Neural crest cell (in vitro differentiated cells): ENCODE data around the gene PRKRA. TPM values are rescaled to one million over a fixed set of nuclear protein-coding genes. Genes with fewer than 3 reads are reported as not detected.

ENCODE experiments used
- DNase-seq: peaks from one replicate; pipeline ENCODE4 v3.0.0; 2021; ENCODE audit warnings: low read depth, mixed read lengths, low spot score
- H3K27ac Mint-ChIP-seq: one replicate; pipeline ENCODE4 v1.8.0; 2021; ENCODE audit warnings: mild to moderate bottlenecking, mixed read lengths; ENCODE audit not compliant: unreplicated experiment
- H3K27me3 Mint-ChIP-seq: 2 replicates; pipeline ENCODE4 v1.8.0; 2021; ENCODE audit warnings: low read depth, mild to moderate bottlenecking, mixed read lengths
- H3K36me3 Mint-ChIP-seq: 2 replicates; pipeline ENCODE4 v1.8.0; 2021; ENCODE audit warnings: low read depth, mild to moderate bottlenecking, mixed read lengths
- H3K4me1 Mint-ChIP-seq: 2 replicates; pipeline ENCODE4 v1.8.0; 2021; ENCODE audit warnings: mixed read lengths
- H3K4me3 Mint-ChIP-seq: one replicate; pipeline ENCODE4 v1.8.0; 2021; ENCODE audit warnings: mild to moderate bottlenecking, mixed read lengths
- H3K9me3 Mint-ChIP-seq: 2 replicates; pipeline ENCODE4 v1.8.0; 2021; ENCODE audit warnings: mixed read lengths
- CTCF ChIP-seq: fragments of 200-600 bp; sonication (generic); conservative IDR thresholded peaks from 2 replicates; pipeline ENCODE4 v1.5.0; 2021; ENCODE audit warnings: antibody characterized with exemption, mild to moderate bottlenecking
- total RNA-seq: library from RNA; stranded (reverse); gene quantifications from 2 replicates; pipeline ENCODE4 v1.2.1, GENCODE V29; 2021

PRKRA gene
- total RNA-seq, 1 donor from 2014 or later: 96.3 TPM

DNA sequence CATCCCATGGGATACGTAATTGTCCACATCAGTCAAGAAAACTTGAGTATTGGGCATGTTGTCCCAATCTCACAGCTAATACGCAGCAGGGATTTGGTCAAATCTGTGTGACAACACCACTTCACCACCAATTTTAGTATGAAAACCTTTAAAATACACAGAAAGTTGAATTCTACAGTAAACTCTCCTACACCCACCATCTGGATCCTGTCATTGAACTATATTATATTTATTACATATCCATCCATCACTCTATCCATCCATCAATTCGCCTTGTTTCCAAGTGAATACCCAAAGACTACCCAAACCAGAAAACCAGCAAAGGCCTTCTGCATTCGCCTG lies 28.3 kb upstream of the PRKRA start:
- DNase-seq: no peak
- peaks cover 56% of the 10 kb centered on the region for H3K4me1 Mint-ChIP-seq
- peak overlapping the region; percentile 100 for H3K27ac Mint-ChIP-seq
- H3K36me3 Mint-ChIP-seq: no peaks in the 10 kb centered on the region
- TF ChIP-seq CTCF: peak; percentile 11
- no peaks in the 10 kb centered on the region for H3K27me3 Mint-ChIP-seq
- H3K4me3 Mint-ChIP-seq: peak overlapping the region; percentile 97
- H3K9me3 Mint-ChIP-seq: no peaks in the 10 kb centered on the region

GRCh38 chr2:178478439-178479274 lies 27.7 kb upstream of the PRKRA start, which contains the start of gene FKBP7:
Gene FKBP7, minus strand, starts transcription at chr2:178478600. Its CDS starts 101 bp downstream, at chr2:178478499.
- no peaks in the 10 kb centered on the region for H3K27me3 Mint-ChIP-seq
- H3K4me3 Mint-ChIP-seq: peak within 1 kb of the TSS; percentile 97
- H3K27ac Mint-ChIP-seq: peak within 1 kb of the TSS; percentile 100
- peaks cover 56% of the 10 kb centered on the region for H3K4me1 Mint-ChIP-seq
- no peaks in the 10 kb centered on the region for H3K9me3 Mint-ChIP-seq
- no peaks in the 10 kb centered on the region for H3K36me3 Mint-ChIP-seq
- peak; percentile 71 for TF ChIP-seq CTCF
- peak; percentile 64 for DNase-seq

DNA sequence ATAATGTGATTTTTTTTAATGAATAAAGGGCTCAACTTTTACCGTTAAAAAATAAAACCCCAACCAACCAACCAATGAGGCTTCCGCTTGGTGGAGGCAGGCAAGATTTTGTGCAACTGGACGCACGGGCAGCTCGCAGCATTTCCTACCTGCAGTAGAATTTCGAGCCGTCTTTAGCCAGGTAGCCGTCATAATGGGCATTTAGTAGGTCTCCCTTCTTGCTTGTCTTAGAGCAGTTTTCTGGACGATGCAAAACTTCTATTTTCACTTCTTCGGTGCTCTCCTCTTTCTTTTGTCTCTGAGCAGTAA lies 27.1 kb upstream of the PRKRA start:
- H3K4me3 Mint-ChIP-seq: peak overlapping the region; percentile 97
- DNase-seq: peak; percentile 3
- H3K36me3 Mint-ChIP-seq: no peaks in the 10 kb centered on the region
- peak overlapping the region; percentile 100 for H3K27ac Mint-ChIP-seq
- H3K27me3 Mint-ChIP-seq: no peaks in the 10 kb centered on the region
- H3K4me1 Mint-ChIP-seq: peaks cover 60% of the 10 kb centered on the region
- H3K9me3 Mint-ChIP-seq: no peaks in the 10 kb centered on the region
- TF ChIP-seq CTCF: no peak

GRCh38 chr2:178477443-178478129 lies 26.6 kb upstream of the PRKRA start:
- DNase-seq: no peak
- Mint-ChIP-seq H3K27ac (peak overlapping the region; percentile 71), H3K4me1 (peaks cover 55% of the 10 kb centered on the region), H3K36me3 (no peaks in the 10 kb centered on the region), H3K4me3 (peak overlapping the region; percentile 97), H3K9me3 (no peaks in the 10 kb centered on the region), H3K27me3 (no peaks in the 10 kb centered on the region)
- TF ChIP-seq CTCF: no peak

DNA sequence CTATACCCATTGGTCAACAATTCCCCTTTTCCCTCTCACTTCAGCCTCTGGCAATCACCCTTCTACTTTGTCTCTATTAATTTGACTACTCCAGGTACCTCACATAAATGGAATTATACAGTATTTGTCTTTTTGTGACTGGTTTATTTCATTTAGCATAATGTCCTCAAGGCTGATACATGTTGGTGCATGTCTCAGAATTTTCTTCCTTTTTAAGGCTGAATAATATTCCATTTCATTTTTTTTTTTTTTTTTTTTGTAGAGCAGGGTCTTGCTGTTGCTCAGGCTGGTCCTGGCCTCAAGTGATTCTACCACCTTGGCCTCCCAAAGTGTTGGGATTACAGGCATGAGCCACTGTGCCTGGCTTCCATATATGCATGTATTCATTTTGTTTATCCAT lies 25.5 kb upstream of the PRKRA start:
- peak overlapping the region; percentile 70 for H3K4me3 Mint-ChIP-seq
- peaks cover 44% of the 10 kb centered on the region for H3K4me1 Mint-ChIP-seq
- H3K27me3 Mint-ChIP-seq: no peaks in the 10 kb centered on the region
- no peaks in the 10 kb centered on the region for H3K9me3 Mint-ChIP-seq
- TF ChIP-seq CTCF: no peak
- no peak for DNase-seq
- H3K36me3 Mint-ChIP-seq: no peaks in the 10 kb centered on the region
- H3K27ac Mint-ChIP-seq: no peak overlapping the region
